Activated CD4-positive, CD25-positive, alpha-beta regulatory T cell treated with anti-CD3 and anti-CD28 coated beads, Interleukin-2, amount 50 U/mL, for 24 hours (primary cell): Measurements from ENCODE around the gene CAMK1D.

Experiments
- ATAC-seq, 2 donors: fragments of 150-1000 bp; cut with Tn5 transposase; one replicate each; pipeline ENCODE4 v1.10.0; 2021; ENCODE audit warnings: mild to moderate bottlenecking in 1 of 2, moderate library complexity in 1 of 2

The CAMK1D gene

GRCh38 chr10:12600652-12601051 lies 251.3 kb downstream of the CAMK1D start:
- no peak for ATAC-seq

GRCh38 chr10:12602521-12602920 lies 253.2 kb downstream of the CAMK1D start:
- ATAC-seq: no peak

GRCh38 chr10:12603766-12604470 lies 254.6 kb downstream of the CAMK1D start:
- ATAC-seq: no peak

GRCh38 chr10:12605580-12606405 lies 256.4 kb downstream of the CAMK1D start:
- ATAC-seq: peak; percentile 70 to 75

- ATAC-seq: no peak
Observed at GRCh38 chr10:12606461-12606860, 257.1 kb downstream of the CAMK1D start.

GRCh38 chr10:12608761-12609160 lies 259.4 kb downstream of the CAMK1D start:
- no peak for ATAC-seq

GRCh38 chr10:12609435-12609834 lies 260.1 kb downstream of the CAMK1D start:
- ATAC-seq: no peak

- no peak for ATAC-seq
Observed at GRCh38 chr10:12613136-12613535, 263.8 kb downstream of the CAMK1D start.

GRCh38 chr10:12614177-12614995 lies 265.0 kb downstream of the CAMK1D start:
- ATAC-seq: no peak

- no peak for ATAC-seq
Observed at GRCh38 chr10:12615296-12616220, 266.2 kb downstream of the CAMK1D start.

- ATAC-seq: no peak
Observed at GRCh38 chr10:12617191-12618175, 268.1 kb downstream of the CAMK1D start.

- no peak for ATAC-seq
Observed at GRCh38 chr10:12622016-12622415, 272.7 kb downstream of the CAMK1D start.

- ATAC-seq: no peak
Observed at GRCh38 chr10:12622691-12623090, 273.3 kb downstream of the CAMK1D start.

GRCh38 chr10:12625393-12626023 lies 276.2 kb downstream of the CAMK1D start:
- no peak for ATAC-seq

GRCh38 chr10:12628153-12628552 lies 278.8 kb downstream of the CAMK1D start:
- no peak for ATAC-seq

GRCh38 chr10:12628964-12629766 lies 279.8 kb downstream of the CAMK1D start:
- peak in 1 of 2 donors; percentile 51 for ATAC-seq

GRCh38 chr10:12629767-12630165 lies 280.4 kb downstream of the CAMK1D start:
- no peak for ATAC-seq

- ATAC-seq: no peak
Observed at GRCh38 chr10:12631216-12631615, 281.9 kb downstream of the CAMK1D start.

GRCh38 chr10:12631787-12632562 lies 282.6 kb downstream of the CAMK1D start:
- ATAC-seq: no peak
